Stimulated activated CD4-positive, alpha-beta T cell treated with anti-CD3 and anti-CD28 coated beads, Interleukin-12 subunit alpha, Interleukin-12 subunit beta, amount 100 ng/mL, for 24 hours (primary cell): ENCODE measurements around the gene G6PC2.
"Not testable (repeated sequence)": the region's sequence is repeated elsewhere in the genome, so short reads cannot be mapped to it uniquely, and the experiment has no call there.

Experiments used
- DNase-seq, 2 experiments: peaks; one replicate each; pipeline ENCODE4 v3.0.0-alpha.2; 2020; ENCODE audit warnings: low read depth in 2 of 2

G6PC2 gene

DNA sequence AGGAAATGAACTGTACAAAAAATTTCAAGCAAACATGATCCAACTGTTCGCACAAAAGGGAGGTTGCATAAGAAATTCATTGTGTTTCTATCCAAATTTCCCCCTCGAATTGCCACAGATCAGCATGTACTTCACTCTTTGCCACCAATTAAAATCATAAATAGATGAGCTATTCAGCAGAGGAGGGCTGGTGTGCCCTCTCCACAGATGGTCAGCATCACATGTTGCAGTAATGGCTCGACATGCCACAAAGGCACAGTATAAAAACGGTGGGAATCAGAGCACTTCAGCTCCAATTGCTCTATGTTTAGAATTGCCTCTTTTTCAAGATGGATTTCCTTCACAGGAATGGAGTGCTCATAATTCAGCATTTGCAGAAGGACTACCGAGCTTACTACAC is at the start of gene G6PC2:
TSS of gene G6PC2 (plus strand) at position 289 of the 400 bp plus-strand sequence. CDS start at position 330, 41 bp downstream.
- DNase-seq, result no peak

DNA sequence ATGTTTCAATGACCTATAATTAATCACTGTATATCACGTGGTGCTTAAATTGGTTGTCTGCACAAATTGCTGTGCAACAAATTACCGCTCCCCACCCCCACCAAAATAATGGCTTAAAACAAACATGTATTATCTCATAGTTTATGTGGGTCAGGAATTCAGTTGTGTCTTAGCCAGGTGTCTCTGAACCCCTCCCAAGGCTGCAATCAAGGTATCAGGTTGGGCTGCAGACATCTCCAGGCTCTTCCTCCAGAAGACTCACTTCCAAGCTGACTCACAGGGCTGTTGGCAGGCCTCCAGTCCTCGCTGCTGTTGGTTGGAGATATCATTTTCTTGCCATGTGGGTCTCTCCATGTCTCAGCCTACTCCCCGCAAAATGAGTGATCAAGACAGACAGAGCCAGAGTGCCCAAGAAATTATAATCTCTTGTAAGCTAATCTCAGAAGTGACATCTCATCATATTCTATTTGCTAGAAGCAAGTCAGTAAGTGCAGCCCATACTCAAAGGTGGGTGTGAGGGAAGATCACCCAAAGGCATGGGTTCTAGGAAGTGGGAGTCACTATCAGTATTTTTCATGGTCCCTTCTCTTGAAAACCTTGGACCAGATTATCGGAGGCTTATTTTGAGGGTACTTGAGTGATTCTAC is 49.3 kb upstream of the G6PC2 start:
- no peak for DNase-seq

GRCh38 chr2:168852481-168852880 is 48.6 kb upstream of the G6PC2 start:
- DNase-seq, result no peak

DNA sequence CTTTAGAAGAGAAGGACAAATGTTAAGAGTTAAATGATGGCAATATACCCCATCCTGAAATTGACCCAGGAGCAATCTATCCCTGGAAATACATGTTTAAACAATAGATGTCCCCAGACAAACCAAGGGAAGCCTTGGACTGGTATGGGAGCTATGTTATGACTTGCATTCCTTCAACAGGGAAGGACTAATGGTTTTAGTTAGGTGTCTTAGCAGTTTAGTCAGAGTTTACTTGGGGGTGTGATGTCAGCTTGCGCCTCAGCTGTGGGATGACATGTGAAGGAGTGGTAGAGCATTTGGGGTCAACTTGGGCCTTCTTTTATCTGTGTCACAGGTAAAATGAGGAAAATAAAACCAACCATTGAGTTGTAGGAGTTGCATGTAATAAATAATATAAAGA is 47.6 kb upstream of the G6PC2 start:
- DNase-seq, result no peak

- no peak for DNase-seq
Observed at GRCh38 chr2:168854651-168855050, 46.4 kb upstream of the G6PC2 start.

- DNase-seq, result no peak
Observed at GRCh38 chr2:168855601-168856000, 45.5 kb upstream of the G6PC2 start.

- DNase-seq, result no peak
Observed at GRCh38 chr2:168858146-168858545, 42.9 kb upstream of the G6PC2 start.

DNA sequence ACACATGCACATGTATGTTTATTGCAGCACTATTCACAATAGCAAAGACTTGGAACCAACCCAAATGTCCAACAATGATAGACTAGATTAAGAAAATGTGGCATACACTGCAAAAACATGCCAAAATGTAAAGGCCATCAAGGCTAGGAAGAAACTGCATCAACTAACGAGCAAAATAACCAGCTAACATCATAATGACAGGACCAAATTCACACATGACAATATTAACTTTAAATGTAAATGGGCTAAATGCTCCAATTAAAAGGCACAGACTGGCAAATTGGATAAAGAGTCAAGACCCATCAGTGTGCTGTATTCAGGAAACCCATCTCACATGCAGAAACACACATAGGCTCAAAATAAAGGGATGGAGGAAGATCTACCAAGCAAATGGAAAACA is 33.9 kb upstream of the G6PC2 start:
- DNase-seq, result not testable (repeated sequence)

DNA sequence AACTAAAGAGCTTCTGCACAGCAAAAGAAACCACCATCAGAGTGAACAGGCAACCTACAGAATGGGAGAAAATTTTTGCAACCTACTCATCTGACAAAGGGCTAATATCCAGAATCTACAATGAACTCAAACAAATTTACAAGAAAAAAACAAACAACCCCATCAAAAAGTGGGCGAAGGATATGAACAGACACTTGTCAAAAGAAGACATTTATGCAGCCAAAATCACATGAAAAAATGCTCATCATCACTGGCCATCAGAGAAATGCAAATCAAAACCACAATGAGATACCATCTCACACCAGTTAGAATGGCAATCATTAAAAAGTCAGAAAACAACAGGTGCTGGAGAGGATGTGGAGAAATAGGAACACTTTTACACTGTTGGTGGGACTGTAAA is 30.7 kb upstream of the G6PC2 start:
- DNase-seq, result not testable (repeated sequence)

- DNase-seq, result not testable (repeated sequence)
Observed at GRCh38 chr2:168870824-168871223, 30.3 kb upstream of the G6PC2 start.

- DNase-seq, result no peak
Observed at GRCh38 chr2:168874368-168875054, 26.6 kb upstream of the G6PC2 start.

- not testable (repeated sequence) for DNase-seq
Observed at GRCh38 chr2:168882163-168882562, 18.9 kb upstream of the G6PC2 start.

DNA sequence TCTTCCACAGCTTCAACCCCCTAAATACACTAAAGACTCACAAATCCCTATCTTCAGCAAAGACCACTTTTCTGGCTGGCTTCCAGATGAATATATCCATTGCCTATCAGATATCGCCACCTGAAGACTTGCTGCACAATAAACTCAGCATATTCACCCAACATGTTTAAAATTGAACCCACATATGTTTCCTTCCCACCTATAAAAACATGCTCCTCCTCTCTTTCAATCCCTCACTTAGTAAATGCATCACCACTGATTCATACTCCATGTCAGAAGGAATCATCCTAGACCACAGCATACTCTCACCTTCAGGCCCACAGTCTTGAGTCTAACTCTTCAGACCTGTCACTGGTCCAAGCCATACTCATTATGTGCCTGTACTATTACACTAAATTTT is 16.1 kb upstream of the G6PC2 start:
- no peak for DNase-seq

DNA sequence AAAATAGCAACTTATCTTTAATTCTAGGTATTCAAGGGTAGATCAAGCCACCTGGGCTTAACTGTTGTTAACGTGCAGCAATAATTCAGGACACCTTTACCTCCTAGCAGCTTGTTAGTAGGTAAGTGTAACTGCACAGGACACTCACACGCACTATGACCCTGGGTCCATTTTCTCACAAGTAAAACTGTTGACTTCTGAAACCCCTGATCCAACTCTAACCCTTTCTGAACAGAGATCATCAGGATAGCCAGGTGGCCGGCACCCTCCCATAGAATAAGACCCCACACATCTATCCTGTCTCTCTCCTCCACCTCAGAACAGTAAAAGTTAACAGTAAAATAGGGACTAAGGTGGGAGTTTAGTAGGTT is 11.5 kb upstream of the G6PC2 start:
- no peak for DNase-seq

- peak; percentile 69 to 84 for DNase-seq
Observed at GRCh38 chr2:168890006-168890782, 10.9 kb upstream of the G6PC2 start, which contains the start of gene SPC25. Gene SPC25 (minus strand): TSS chr2:168890430. CDS start chr2:168889519, 911 bp downstream.

GRCh38 chr2:168892327-168892726 is 8.8 kb upstream of the G6PC2 start:
- DNase-seq, result no peak

GRCh38 chr2:168894101-168894500 is 7.0 kb upstream of the G6PC2 start:
- no peak for DNase-seq

GRCh38 chr2:168894720-168895119 is 6.4 kb upstream of the G6PC2 start:
- DNase-seq, result no peak

DNA sequence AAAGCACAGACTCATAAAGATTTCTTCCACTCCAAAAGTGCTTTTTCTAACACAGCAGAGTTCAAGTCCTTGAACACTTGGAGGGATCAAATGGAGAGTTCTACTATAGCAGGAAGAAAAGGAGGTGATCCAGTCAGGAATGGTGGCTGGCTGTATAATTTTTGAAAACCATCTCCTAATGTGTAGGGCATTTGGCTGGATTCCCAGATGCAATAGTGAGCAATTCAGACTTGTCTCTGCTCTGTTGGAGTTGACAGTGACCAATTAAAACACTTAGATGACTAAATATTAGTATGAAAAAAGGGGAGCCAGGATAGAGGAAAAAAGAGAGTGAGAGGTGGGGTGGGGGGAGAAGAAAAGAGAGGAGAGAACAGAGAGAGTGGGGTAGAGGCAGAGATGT is 5.3 kb upstream of the G6PC2 start:
- no peak for DNase-seq

- no peak for DNase-seq
Observed at GRCh38 chr2:168896783-168897182, 4.3 kb upstream of the G6PC2 start.

GRCh38 chr2:168897449-168897848 is 3.6 kb upstream of the G6PC2 start:
- no peak for DNase-seq

- DNase-seq, result no peak
Observed at GRCh38 chr2:168903888-168904287, 2.8 kb downstream of the G6PC2 start.

- DNase-seq, result no peak
Observed at GRCh38 chr2:168904358-168904757, 3.3 kb downstream of the G6PC2 start.
